GM12878 (cell line): ENCODE data around the gene TMPRSS11A. TPM values are rescaled to one million over a fixed set of nuclear protein-coding genes. Genes with fewer than 3 reads are reported as not detected.

ENCODE experiments used
- ATAC-seq: fragments of 200-7000 bp; cut with Tn5 transposase; 3 replicates; pipeline ENCODE4 v1.9.1; 2020; ENCODE audit warnings: mild to moderate bottlenecking, moderate library complexity
- BruUV-seq: library from RNA; stranded (reverse); fragments of 400-500 nt; replicated peaks from 2 replicates; lab custom pipeline; 2021; lab: Mats Ljungman, UMichigan
- CTCF ChIA-PET: fragments of 300-600 bp; sonication (Branson Sonifier 250); formaldehyde crosslinking; extraction: SDS; loops from one replicate; lab custom pipeline; 2021; ENCODE audit warnings: inconsistent platforms; lab: Yijun Ruan, JAX
- POLR2A ChIA-PET: fragments of 350-600 bp; formaldehyde crosslinking; extraction: SDS; loops from one replicate; lab custom pipeline; 2021; ENCODE audit warnings: inconsistent platforms; lab: Charles Lee
- RAD21 ChIA-PET: fragments of 300-600 bp; sonication (Branson Sonifier 250); formaldehyde crosslinking; loops from one replicate; lab custom pipeline; 2023; ENCODE audit warnings: antibody characterized with exemption; ENCODE audit not compliant: unreplicated experiment; lab: Charles Lee
- SMC1A ChIA-PET: fragments of 300-600 bp; sonication (Branson Sonifier 250); formaldehyde crosslinking; loops from one replicate; lab custom pipeline; 2023; ENCODE audit not compliant: unreplicated experiment, uncharacterized antibody; lab: Charles Lee
- DNase-seq: peaks from one replicate; pipeline ENCODE4 v3.0.0-alpha.2; 2011; ENCODE audit warnings: low read depth, low spot score
- FAIRE-seq: peaks from 3 replicates; lab custom pipeline; 2011; peaks lifted over from hg19 to GRCh38; lab: Jason Lieb, UNC
- H2AFZ ChIP-seq: 2 replicates; pipeline ENCODE4 v1.6.0; 2011; ENCODE audit warnings: low read depth, low read length, control low read depth; ENCODE audit not compliant: control insufficient read depth
- H3K27ac ChIP-seq: 2 replicates; pipeline ENCODE4 v1.5.1; 2011; ENCODE audit warnings: control low read depth; ENCODE audit not compliant: control insufficient read depth, insufficient read depth
- H3K27me3 ChIP-seq, 2 experiments: replicated peaks in 1 of 2; 2 replicates each; pipeline versions ENCODE4 v1.6.0 to v1.6.1; 2011; ENCODE audit warnings: low read length in 1 of 2; ENCODE audit not compliant: control insufficient read depth in 2 of 2, insufficient read depth in 2 of 2
- H3K36me3 ChIP-seq, 2 experiments: 2 replicates each; pipeline ENCODE4 v1.5.1; 2011; ENCODE audit warnings: low read length in 1 of 2; ENCODE audit not compliant: control insufficient read depth in 2 of 2, insufficient read depth in 2 of 2
- H3K4me1 ChIP-seq: 2 replicates; pipeline ENCODE4 v1.6.1; 2011; ENCODE audit warnings: mild to moderate bottlenecking, low read length, moderate library complexity, mixed read lengths; ENCODE audit not compliant: control insufficient read depth, insufficient read depth
- H3K4me2 ChIP-seq: 2 replicates; pipeline ENCODE4 v1.6.0; 2011; ENCODE audit warnings: control low read depth; ENCODE audit not compliant: control insufficient read depth, insufficient read depth
- H3K4me3 ChIP-seq: fragments of 200-600 bp; sonication (generic); 2 replicates; pipeline ENCODE4 v1.5.1; 2016
- H3K79me2 ChIP-seq: 2 replicates; pipeline ENCODE4 v1.6.0; 2011; ENCODE audit warnings: low read length; ENCODE audit not compliant: control insufficient read depth, insufficient read depth
- H3K9ac ChIP-seq: 2 replicates; pipeline ENCODE4 v1.8.0; 2011; ENCODE audit warnings: low read length, control low read depth, mixed read lengths; ENCODE audit not compliant: control insufficient read depth, insufficient read depth
- H3K9me3 ChIP-seq: replicated peaks from 3 replicates; pipeline ENCODE4 v1.5.1; 2011; ENCODE audit warnings: mild to moderate bottlenecking, low read length; ENCODE audit not compliant: control insufficient read depth, insufficient read depth
- H4K20me1 ChIP-seq: 2 replicates; pipeline ENCODE4 v1.6.0; 2011; ENCODE audit not compliant: control insufficient read depth, insufficient read depth
- ATF7 ChIP-seq: fragments of 450-650 bp; IDR thresholded peaks from 2 replicates; pipeline ENCODE4 v1.6.1; 2016; ENCODE audit warnings: low read depth, mild to moderate bottlenecking
- BCL11A ChIP-seq: IDR thresholded peaks from 2 replicates; pipeline ENCODE4 v1.6.1; 2011; ENCODE audit warnings: low read depth, low read length
- CHD2 ChIP-seq: IDR thresholded peaks from 2 replicates; pipeline ENCODE4 v1.6.1; 2011; ENCODE audit warnings: low read depth, low read length, improper control_type of control experiment, borderline replicate concordance
- E2F8 ChIP-seq: fragments of 450-650 bp; IDR thresholded peaks from 2 replicates; pipeline ENCODE4 v1.6.1; 2018; ENCODE audit warnings: mild to moderate bottlenecking, low read depth, moderate library complexity; ENCODE audit not compliant: partially characterized antibody
- FOS ChIP-seq: IDR thresholded peaks from 3 replicates; pipeline ENCODE4 v1.6.1; 2011; ENCODE audit warnings: borderline replicate concordance; ENCODE audit not compliant: insufficient read length; ENCODE audit errors: extremely low read depth
- FOXK2 ChIP-seq: fragments of 450-650 bp; IDR thresholded peaks from 2 replicates; pipeline ENCODE4 v1.6.1; 2017; ENCODE audit warnings: mild to moderate bottlenecking, moderate library complexity
- NFXL1 ChIP-seq: fragments of 450-650 bp; IDR thresholded peaks from 2 replicates; pipeline ENCODE4 v1.6.1; 2017; ENCODE audit warnings: antibody characterized with exemption, mild to moderate bottlenecking, borderline replicate concordance
- PKNOX1 ChIP-seq: fragments of 450-650 bp; IDR thresholded peaks from 2 replicates; pipeline ENCODE4 v1.6.1; 2016; ENCODE audit warnings: mild to moderate bottlenecking
- POLR2AphosphoS5 ChIP-seq: IDR thresholded peaks from 2 replicates; pipeline ENCODE4 v1.6.1; 2011; ENCODE audit warnings: mild to moderate bottlenecking, low read length, inconsistent platforms
- RELA ChIP-seq: fragments of 450-650 bp; IDR thresholded peaks from 2 replicates; pipeline ENCODE4 v1.8.0; 2014; ENCODE audit warnings: borderline replicate concordance; ENCODE audit not compliant: partially characterized antibody
- RUNX3 ChIP-seq: IDR thresholded peaks from 2 replicates; pipeline ENCODE4 v1.6.1; 2012; ENCODE audit warnings: low read length, inconsistent platforms
- SMAD5 ChIP-seq: IDR thresholded peaks from 2 replicates; pipeline ENCODE4 v1.6.1; 2016; ENCODE audit warnings: antibody characterized with exemption, low read depth
- SP1 ChIP-seq: IDR thresholded peaks from one replicate; pipeline ENCODE4 v1.6.1; 2011; ENCODE audit warnings: low read depth, low read length
- ZBTB40 ChIP-seq: fragments of 450-650 bp; IDR thresholded peaks from 2 replicates; pipeline ENCODE4 v1.6.1; 2016; ENCODE audit warnings: mild to moderate bottlenecking, moderate library complexity, borderline replicate concordance
- ZNF217 ChIP-seq: fragments of 450-650 bp; IDR thresholded peaks from 2 replicates; pipeline ENCODE4 v1.6.1; 2017; ENCODE audit warnings: antibody characterized with exemption, mild to moderate bottlenecking
- ZNF24 ChIP-seq: fragments of 450-650 bp; IDR thresholded peaks from 2 replicates; pipeline ENCODE4 v1.6.1; 2017; ENCODE audit warnings: antibody characterized with exemption, mild to moderate bottlenecking
- WGBS: methylation state at CpG from one replicate; pipeline ENCODE4 v1.1.6; 2016; ENCODE audit warnings: low lambda C conversion rate; ENCODE audit not compliant: insufficient replicate concordance, insufficient coverage; ENCODE audit errors: missing lambda C conversion rate; 5-methylcytosine and 5-hydroxymethylcytosine counted together
- in situ Hi-C: fragments of 300-500 bp; cut with MboI; formaldehyde crosslinking; loops from 9 replicates; pipeline ENCODE4 v1.14.3; 2018; ENCODE audit warnings: mixed read lengths
- intact Hi-C: fragments of 100-400 bp; cut with micrococcal nuclease; formaldehyde crosslinking; loops from one replicate; pipeline ENCODE4 v1.14.2; 2022; ENCODE audit not compliant: unreplicated experiment
- polyA plus RNA-seq, 11 experiments: library from polyadenylated mRNA; depleted of rRNA in 4 of 11; unstranded in 6 of 11; stranded (reverse) in 5 of 11; fragments of >200 nt; fragmentation: Nextera tagmentation in 4 of 11; fragmentation: Illumina TruSeq in 1 of 11; extraction: Ambion mirVana in 4 of 11; extraction: Trizol in 1 of 11; gene quantifications; 1 replicate in 1 of 11; 2 replicates in 10 of 11; pipeline versions ENCODE4 v1.2.1 to v1.2.3, GENCODE V29; 2011 to 2016; ENCODE audit warnings: inconsistent platforms in 2 of 11, missing spikeins in 2 of 11, low read depth in 1 of 11
- total RNA-seq, 4 experiments: library from RNA; depleted of rRNA in 3 of 4; stranded (reverse); fragments of >200 nt in 3 of 4; fragmentation: Illumina TruSeq in 1 of 4; extraction: Trizol in 1 of 4; gene quantifications; 2 replicates each; pipeline versions ENCODE4 v1.2.1 to v1.2.3, GENCODE V29; 2013 to 2021

TMPRSS11A gene
- total and polyA plus RNA-seq, 10 of the 15 experiments (the other 5 are each of a cell fraction or from before 2014, with no cell fraction given): 0.02 TPM; not detected in 9

GRCh38 chr4:67926485-67926884, 36.8 kb downstream of the TMPRSS11A start:
- TF ChIP-seq ATF7 (no peak), SP1 (no peak), NFXL1 (no peak), RUNX3 (no peak), BCL11A (no peak), ZNF24 (no peak), ZNF217 (no peak), FOXK2 (no peak), ZBTB40 (no peak), PKNOX1 (no peak), CHD2 (no peak), RELA (no peak), FOS (no peak), POLR2AphosphoS5 (no peak), SMAD5 (no peak), E2F8 (no peak)
- Histone ChIP-seq H3K4me2 (no peak overlapping the region), H3K9me3 (no peaks in the 10 kb centered on the region), H2AFZ (no peak overlapping the region), H3K79me2 (no peaks in the 10 kb centered on the region), H3K4me3 (no peak overlapping the region), H3K27ac (no peak overlapping the region), H3K36me3 (no peaks in the 10 kb centered on the region), H3K9ac (no peak overlapping the region), H3K27me3 (no peaks in the 10 kb centered on the region), H3K4me1 (no peaks in the 10 kb centered on the region), H4K20me1 (no peaks in the 10 kb centered on the region)
- intact Hi-C loops: no loop called here
- 34% methylated on average over 7 of the region's 7 CpGs for WGBS
- SMC1A ChIA-PET: no interaction called here
- ATAC-seq (no peak), DNase-seq (no peak), FAIRE-seq (no peak)
- no TSS peak for BruUV-seq
- CTCF ChIA-PET: interaction anchor here (1.4 kb wide), 1 partner anchor 15 kb away, joined by 6 read pairs; no protein-coding TSS in a partner anchor
- POLR2A ChIA-PET: no interaction called here
- in situ Hi-C loops: no loop called here
- RAD21 ChIA-PET: interaction anchor here (0.8 kb wide), 1 partner anchor 180 kb away, joined by 3 read pairs; no protein-coding TSS in a partner anchor
